Right atrium auricular region (tissue), 2 donors: ENCODE results near the gene UGCG. TPM values are rescaled to one million over a fixed set of nuclear protein-coding genes. Genes with fewer than 3 reads are reported as not detected.

ENCODE experiments used
- DNase-seq: peaks from one replicate; pipeline ENCODE4 v3.0.0-alpha.2; 2019; ENCODE audit warnings: low spot score
- H3K27ac ChIP-seq, 2 donors: fragments of 200-600 bp; sonication (generic); 1 replicate in 1 of 2; 2 replicates in 1 of 2; pipeline ENCODE4 v1.5.1; 2016 to 2019
- H3K27me3 ChIP-seq, 2 donors: fragments of 200-600 bp; sonication (generic); one replicate each; pipeline versions ENCODE4 v1.5.1 to v1.6.0; 2017 to 2019
- H3K36me3 ChIP-seq: fragments of 200-600 bp; sonication (generic); one replicate; pipeline ENCODE4 v1.5.1; 2016
- H3K4me1 ChIP-seq, 2 donors: fragments of 200-600 bp; sonication (generic); one replicate each; pipeline versions ENCODE4 v1.5.1 to v1.6.0; 2017 to 2019
- H3K4me3 ChIP-seq, 2 donors: fragments of 200-600 bp; sonication (generic); 1 replicate in 1 of 2; 2 replicates in 1 of 2; pipeline ENCODE4 v1.5.1; 2017 to 2019; ENCODE audit warnings: mild to moderate bottlenecking in 1 of 2, moderate library complexity in 1 of 2
- H3K9me3 ChIP-seq, 2 donors: fragments of 200-600 bp; sonication (generic); one replicate each; pipeline ENCODE4 v1.5.1; 2019
- total RNA-seq, 2 donors: library from RNA; depleted of rRNA; stranded (reverse); fragments of >200 nt; gene quantifications; one replicate each; pipeline ENCODE4 v1.1.0, GENCODE V29; 2016
- TF ChIP-seq, protein P1 (sequence below), 2 donors: fragments of 200-600 bp; sonication (generic); IDR thresholded peaks; one replicate each; pipeline ENCODE4 v1.5.1; 2019; ENCODE audit warnings: antibody characterized with exemption in 2 of 2

The UGCG gene
- total RNA-seq, 2 donors from 2014 or later, result 10.3 to 10.8 TPM

DNA sequence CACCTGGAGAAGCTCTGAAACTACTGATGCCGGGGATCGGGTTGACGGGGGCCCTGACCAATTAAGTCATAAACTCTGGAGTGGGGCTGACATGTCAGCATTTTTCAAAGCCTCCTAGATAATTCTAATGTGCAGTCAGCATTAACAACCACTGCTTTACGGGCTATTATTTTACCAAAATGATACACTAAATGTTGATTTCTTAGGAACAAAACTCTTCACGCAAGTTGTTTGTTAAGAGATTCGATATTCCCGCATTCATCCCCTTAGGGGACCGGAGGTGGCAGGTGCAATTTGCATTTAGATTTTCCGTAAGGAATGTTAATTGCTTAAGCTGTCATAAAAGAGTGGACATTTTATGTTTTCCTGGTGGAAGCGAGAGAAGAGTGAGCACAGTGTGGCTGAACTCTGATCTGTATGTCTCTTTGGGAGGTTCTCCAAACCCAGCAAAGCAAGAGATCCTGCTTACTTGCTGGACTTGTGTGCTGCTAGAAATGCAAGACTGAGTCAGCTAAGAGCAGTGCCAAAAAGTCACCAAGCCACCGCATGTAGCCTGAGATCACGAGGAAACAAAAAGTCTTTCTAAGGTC is 77.6 kb downstream of the UGCG start:
- no peaks in the 10 kb centered on the region for H3K4me1 ChIP-seq
- H3K36me3 ChIP-seq, result no peaks in the 10 kb centered on the region
- H3K4me3 ChIP-seq, result no peak overlapping the region
- no peaks in the 10 kb centered on the region for H3K9me3 ChIP-seq
- H3K27me3 ChIP-seq, result no peaks in the 10 kb centered on the region
- TF ChIP-seq, protein P1, sequence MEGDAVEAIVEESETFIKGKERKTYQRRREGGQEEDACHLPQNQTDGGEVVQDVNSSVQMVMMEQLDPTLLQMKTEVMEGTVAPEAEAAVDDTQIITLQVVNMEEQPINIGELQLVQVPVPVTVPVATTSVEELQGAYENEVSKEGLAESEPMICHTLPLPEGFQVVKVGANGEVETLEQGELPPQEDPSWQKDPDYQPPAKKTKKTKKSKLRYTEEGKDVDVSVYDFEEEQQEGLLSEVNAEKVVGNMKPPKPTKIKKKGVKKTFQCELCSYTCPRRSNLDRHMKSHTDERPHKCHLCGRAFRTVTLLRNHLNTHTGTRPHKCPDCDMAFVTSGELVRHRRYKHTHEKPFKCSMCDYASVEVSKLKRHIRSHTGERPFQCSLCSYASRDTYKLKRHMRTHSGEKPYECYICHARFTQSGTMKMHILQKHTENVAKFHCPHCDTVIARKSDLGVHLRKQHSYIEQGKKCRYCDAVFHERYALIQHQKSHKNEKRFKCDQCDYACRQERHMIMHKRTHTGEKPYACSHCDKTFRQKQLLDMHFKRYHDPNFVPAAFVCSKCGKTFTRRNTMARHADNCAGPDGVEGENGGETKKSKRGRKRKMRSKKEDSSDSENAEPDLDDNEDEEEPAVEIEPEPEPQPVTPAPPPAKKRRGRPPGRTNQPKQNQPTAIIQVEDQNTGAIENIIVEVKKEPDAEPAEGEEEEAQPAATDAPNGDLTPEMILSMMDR (IDR thresholded peaks at IDR 0.05), result no peak
- no peak overlapping the region for H3K27ac ChIP-seq
- no peak for DNase-seq

DNA sequence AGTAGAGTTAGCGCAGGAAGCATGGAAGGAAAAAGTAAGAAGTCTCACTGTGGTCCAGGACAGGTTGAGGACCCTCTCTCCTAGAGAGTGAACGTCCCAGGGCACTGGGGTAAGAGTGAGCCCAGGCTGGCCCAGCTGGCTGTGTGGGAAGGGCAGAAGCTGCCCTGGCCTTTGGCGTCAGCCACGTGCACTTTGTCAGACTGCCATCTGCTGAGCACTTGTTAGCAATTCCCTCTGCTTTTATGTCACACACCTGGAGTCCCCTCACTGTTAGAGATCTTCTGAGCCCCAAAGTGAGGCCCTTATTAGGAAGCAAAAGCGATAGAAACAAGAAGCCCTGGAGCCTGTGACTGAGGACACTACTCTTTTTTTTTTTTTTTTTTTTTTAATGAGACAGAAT is 79.1 kb downstream of the UGCG start:
- Histone ChIP-seq H3K36me3 (no peaks in the 10 kb centered on the region), H3K27ac (no peak overlapping the region), H3K4me3 (no peak overlapping the region), H3K27me3 (no peaks in the 10 kb centered on the region), H3K4me1 (no peaks in the 10 kb centered on the region), H3K9me3 (no peaks in the 10 kb centered on the region)
- TF ChIP-seq, protein P1 (IDR thresholded peaks at IDR 0.05), result no peak
- no peak for DNase-seq

DNA sequence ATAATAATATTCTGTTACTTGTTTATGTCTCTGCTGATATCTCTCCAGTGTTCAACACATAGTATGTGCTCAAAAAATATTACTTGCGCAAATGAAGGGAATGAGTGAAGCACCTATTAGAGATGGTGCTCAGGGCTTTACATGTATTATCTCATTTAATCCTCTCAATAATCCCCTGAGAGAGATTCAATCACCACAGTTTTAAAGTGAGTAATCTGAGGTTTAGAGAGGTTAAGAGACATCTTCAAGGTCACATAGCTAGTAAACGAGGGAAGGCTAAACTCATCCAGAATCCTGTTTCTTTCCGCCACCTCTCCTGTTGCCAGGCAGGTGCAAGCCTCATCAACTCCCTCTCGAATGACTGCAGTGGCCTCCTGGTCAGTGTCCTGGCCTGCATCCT is 82.0 kb downstream of the UGCG start:
- no peak overlapping the region for H3K27ac ChIP-seq
- H3K9me3 ChIP-seq, result no peaks in the 10 kb centered on the region
- no peak for DNase-seq
- H3K4me3 ChIP-seq, result no peak overlapping the region
- TF ChIP-seq, protein P1 (IDR thresholded peaks at IDR 0.05), result no peak
- no peaks in the 10 kb centered on the region for H3K4me1 ChIP-seq
- no peaks in the 10 kb centered on the region for H3K36me3 ChIP-seq
- H3K27me3 ChIP-seq, result no peaks in the 10 kb centered on the region

DNA sequence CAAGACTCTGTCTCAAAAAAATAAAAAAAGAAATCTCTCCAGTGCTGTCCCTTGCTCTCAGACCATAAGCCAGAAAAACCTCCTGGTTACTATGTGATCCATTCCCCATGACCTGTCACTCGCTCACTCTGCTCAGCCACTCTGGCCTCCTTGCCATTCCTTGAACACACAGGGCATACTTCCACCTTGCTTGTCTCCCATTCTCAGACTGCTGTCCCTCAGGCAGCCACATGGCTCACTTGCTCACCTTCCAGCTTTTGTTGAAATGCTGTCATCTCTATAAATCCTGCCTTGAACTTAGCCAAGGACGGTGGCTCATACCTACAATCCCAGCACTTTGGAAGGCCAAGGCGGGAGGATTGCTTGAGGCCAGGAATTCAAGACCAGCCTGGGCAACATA is 82.9 kb downstream of the UGCG start:
- Histone ChIP-seq H3K9me3 (no peaks in the 10 kb centered on the region), H3K36me3 (no peaks in the 10 kb centered on the region), H3K27me3 (no peaks in the 10 kb centered on the region), H3K4me1 (no peaks in the 10 kb centered on the region), H3K27ac (no peak overlapping the region), H3K4me3 (no peak overlapping the region)
- TF ChIP-seq, protein P1 (IDR thresholded peaks at IDR 0.05), result no peak
- DNase-seq, result no peak

DNA sequence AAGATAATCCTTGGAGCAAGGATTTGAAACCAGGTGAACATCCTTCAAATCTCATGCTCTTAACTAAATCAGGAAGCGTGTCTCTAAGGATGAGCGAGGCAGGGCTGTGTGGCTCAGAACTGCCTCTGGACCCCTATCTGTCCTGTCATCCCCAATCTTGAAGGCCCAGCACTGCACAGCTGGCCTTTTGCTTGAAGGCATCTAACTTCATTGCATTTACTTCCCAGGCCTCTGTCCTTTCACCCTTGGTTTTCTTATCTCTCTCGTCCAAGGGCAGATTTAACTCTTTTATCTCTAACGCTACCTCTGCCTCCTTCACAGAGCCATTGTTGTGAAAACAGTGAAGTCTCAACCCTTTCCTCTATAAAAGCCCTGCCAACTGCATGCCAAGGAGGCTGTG is 83.8 kb downstream of the UGCG start:
- Histone ChIP-seq H3K9me3 (no peaks in the 10 kb centered on the region), H3K27me3 (no peaks in the 10 kb centered on the region), H3K36me3 (no peaks in the 10 kb centered on the region), H3K4me1 (no peaks in the 10 kb centered on the region), H3K4me3 (no peak overlapping the region), H3K27ac (no peak overlapping the region)
- TF ChIP-seq, protein P1 (IDR thresholded peaks at IDR 0.05), result no peak
- no peak for DNase-seq

DNA sequence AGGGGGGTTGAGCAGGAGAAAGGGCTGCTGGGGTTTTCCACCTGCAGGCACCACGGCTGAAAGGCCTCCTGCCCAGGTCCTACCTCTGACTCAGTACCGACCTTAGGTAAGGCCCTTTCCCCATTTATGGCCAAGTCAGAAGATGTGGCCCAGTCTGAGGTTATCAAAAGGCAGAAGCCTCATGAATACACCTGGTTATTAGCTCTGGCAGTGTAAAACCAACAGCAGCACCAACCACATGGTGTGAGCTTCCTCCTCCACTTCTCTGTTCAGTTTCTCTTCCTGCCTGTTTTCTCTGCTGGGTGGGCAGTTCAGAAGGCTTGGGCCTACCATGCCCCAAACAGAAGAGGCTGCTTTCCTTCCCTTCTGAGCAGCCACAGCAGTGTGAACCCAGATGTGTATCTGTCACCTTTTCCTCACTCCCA is 86.9 kb downstream of the UGCG start:
- H3K4me3 ChIP-seq, result no peak overlapping the region
- no peak for DNase-seq
- TF ChIP-seq, protein P1 (IDR thresholded peaks at IDR 0.05), result no peak

More for the DNA sequence above, 86.9 kb downstream of the UGCG start:
- H3K27ac ChIP-seq, result no peak overlapping the region
- no peaks in the 10 kb centered on the region for H3K36me3 ChIP-seq
- H3K9me3 ChIP-seq, result no peaks in the 10 kb centered on the region
- no peaks in the 10 kb centered on the region for H3K27me3 ChIP-seq
- H3K4me1 ChIP-seq, result peaks cover 0 to 3% of the 10 kb centered on the region in 2 donors
